ENCODE measurements around the gene TBX19. TPM values are rescaled to one million over a fixed set of nuclear protein-coding genes. Genes with fewer than 3 reads are reported as not detected.

Gene TBX19
- polyA plus RNA-seq, 2 of the 4 experiments (the other 2 are of a cell fraction), result 0.98 to 1.7 TPM

DNA sequence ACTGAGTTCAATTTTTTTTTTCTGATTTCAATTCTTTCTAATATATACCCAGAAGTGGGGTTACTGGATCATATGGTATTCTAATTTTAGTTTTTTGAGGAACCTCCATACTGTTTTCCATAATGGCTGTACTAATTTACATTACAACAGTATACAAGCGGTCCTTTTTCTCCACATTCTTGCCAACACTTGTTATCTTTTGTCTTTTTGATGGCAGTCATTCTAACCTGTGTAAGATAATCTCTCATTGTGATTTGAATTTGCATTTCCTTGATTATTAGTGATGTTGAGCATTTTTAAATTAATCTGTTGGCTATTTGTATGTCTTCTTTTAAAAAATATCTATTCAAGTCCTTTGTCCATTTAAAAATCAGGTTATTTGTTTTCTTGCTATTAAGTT, 21.1 kb upstream of the TBX19 start:
- 92% methylated on average over 1 of the region's 1 CpG for WGBS (ENCODE audit: missing lambda C conversion rate)
- Histone ChIP-seq H3K4me3 (no peak overlapping the region), H3K27ac (no peak overlapping the region), H3K4me1 (no peaks in the 10 kb centered on the region), H3K9me3 (peaks cover 19% of the 10 kb centered on the region), H3K4me2 (no peak overlapping the region)
- FAIRE-seq (no peak), ATAC-seq (no peak), DNase-seq (ENCODE audit: low read depth in 1 of 2, low spot score in 1 of 2) (no peak)
- CTCF ChIA-PET, result no interaction called here
- POLR2A ChIA-PET, result no interaction called here
- TF ChIP-seq FOSB (CRISPR knock-in tag; IDR thresholded peaks at IDR 0.05), result no peak
- TF ChIP-seq, protein P1, sequence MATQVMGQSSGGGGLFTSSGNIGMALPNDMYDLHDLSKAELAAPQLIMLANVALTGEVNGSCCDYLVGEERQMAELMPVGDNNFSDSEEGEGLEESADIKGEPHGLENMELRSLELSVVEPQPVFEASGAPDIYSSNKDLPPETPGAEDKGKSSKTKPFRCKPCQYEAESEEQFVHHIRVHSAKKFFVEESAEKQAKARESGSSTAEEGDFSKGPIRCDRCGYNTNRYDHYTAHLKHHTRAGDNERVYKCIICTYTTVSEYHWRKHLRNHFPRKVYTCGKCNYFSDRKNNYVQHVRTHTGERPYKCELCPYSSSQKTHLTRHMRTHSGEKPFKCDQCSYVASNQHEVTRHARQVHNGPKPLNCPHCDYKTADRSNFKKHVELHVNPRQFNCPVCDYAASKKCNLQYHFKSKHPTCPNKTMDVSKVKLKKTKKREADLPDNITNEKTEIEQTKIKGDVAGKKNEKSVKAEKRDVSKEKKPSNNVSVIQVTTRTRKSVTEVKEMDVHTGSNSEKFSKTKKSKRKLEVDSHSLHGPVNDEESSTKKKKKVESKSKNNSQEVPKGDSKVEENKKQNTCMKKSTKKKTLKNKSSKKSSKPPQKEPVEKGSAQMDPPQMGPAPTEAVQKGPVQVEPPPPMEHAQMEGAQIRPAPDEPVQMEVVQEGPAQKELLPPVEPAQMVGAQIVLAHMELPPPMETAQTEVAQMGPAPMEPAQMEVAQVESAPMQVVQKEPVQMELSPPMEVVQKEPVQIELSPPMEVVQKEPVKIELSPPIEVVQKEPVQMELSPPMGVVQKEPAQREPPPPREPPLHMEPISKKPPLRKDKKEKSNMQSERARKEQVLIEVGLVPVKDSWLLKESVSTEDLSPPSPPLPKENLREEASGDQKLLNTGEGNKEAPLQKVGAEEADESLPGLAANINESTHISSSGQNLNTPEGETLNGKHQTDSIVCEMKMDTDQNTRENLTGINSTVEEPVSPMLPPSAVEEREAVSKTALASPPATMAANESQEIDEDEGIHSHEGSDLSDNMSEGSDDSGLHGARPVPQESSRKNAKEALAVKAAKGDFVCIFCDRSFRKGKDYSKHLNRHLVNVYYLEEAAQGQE (IDR thresholded peaks at IDR 0.05), result no peak
- TF ChIP-seq, protein P2, sequence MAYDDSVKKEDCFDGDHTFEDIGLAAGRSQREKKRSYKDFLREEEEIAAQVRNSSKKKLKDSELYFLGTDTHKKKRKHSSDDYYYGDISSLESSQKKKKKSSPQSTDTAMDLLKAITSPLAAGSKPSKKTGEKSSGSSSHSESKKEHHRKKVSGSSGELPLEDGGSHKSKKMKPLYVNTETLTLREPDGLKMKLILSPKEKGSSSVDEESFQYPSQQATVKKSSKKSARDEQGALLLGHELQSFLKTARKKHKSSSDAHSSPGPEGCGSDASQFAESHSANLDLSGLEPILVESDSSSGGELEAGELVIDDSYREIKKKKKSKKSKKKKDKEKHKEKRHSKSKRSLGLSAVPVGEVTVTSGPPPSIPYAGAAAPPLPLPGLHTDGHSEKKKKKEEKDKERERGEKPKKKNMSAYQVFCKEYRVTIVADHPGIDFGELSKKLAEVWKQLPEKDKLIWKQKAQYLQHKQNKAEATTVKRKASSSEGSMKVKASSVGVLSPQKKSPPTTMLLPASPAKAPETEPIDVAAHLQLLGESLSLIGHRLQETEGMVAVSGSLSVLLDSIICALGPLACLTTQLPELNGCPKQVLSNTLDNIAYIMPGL (CRISPR knock-in tag; IDR thresholded peaks at IDR 0.05; ENCODE audit: borderline replicate concordance), result no peak
- no peak for TF ChIP-seq NPAS2 (CRISPR knock-in tag; IDR thresholded peaks at IDR 0.05; ENCODE audit: borderline replicate concordance)
- no peak for TF ChIP-seq ZFP36 (IDR thresholded peaks at IDR 0.05; ENCODE audit: borderline replicate concordance, partially characterized antibody)
- TF ChIP-seq FOSL2 (IDR thresholded peaks at IDR 0.05), result no peak
- no peak for TF ChIP-seq FOSL2 (CRISPR knock-in tag; IDR thresholded peaks at IDR 0.05)

DNA sequence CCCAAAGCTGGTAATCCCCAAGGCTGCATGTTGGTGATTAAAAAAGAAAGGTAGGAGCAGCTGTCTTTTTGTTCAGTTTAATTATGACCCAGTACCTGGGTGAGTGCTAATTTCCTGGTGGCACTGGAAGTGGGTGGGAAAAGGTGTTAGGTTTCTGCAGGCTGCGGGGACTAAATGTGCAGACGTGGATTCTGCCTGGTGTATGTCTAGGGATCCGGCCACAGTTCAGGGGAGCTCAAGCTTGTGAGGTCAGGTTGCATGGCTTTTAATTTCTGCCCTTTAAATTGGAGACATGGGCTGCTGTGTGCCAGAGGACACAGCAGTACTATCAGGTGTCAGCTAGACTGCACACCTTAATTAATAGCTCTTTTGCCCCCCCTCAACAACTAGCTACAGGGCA, 20.3 kb upstream of the TBX19 start:
- 98% methylated on average over 3 of the region's 3 CpGs for WGBS (ENCODE audit: missing lambda C conversion rate)
- Histone ChIP-seq H3K4me1 (no peaks in the 10 kb centered on the region), H3K4me2 (no peak overlapping the region), H3K27ac (no peak overlapping the region), H3K4me3 (no peak overlapping the region), H3K9me3 (peaks cover 13% of the 10 kb centered on the region)
- TF ChIP-seq, protein P3, sequence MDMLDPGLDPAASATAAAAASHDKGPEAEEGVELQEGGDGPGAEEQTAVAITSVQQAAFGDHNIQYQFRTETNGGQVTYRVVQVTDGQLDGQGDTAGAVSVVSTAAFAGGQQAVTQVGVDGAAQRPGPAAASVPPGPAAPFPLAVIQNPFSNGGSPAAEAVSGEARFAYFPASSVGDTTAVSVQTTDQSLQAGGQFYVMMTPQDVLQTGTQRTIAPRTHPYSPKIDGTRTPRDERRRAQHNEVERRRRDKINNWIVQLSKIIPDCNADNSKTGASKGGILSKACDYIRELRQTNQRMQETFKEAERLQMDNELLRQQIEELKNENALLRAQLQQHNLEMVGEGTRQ (IDR thresholded peaks at IDR 0.05), result no peak
- TF ChIP-seq ZNF302 (CRISPR knock-in tag; IDR thresholded peaks at IDR 0.05) (no peak), PHF8 (IDR thresholded peaks at IDR 0.05; ENCODE audit: borderline replicate concordance, low read depth) (no peak), HOXB5 (CRISPR knock-in tag; IDR thresholded peaks at IDR 0.05) (no peak)
- ATAC-seq, result no peak
- CTCF ChIA-PET, result interaction anchor here (1.8 kb wide), 1 partner anchor 25 kb away, joined by 3 read pairs; no protein-coding TSS in a partner anchor
- no peak for FAIRE-seq
- DNase-seq (ENCODE audit: low read depth in 1 of 2, low spot score in 1 of 2), result no peak
- POLR2A ChIA-PET, result no interaction called here

DNA sequence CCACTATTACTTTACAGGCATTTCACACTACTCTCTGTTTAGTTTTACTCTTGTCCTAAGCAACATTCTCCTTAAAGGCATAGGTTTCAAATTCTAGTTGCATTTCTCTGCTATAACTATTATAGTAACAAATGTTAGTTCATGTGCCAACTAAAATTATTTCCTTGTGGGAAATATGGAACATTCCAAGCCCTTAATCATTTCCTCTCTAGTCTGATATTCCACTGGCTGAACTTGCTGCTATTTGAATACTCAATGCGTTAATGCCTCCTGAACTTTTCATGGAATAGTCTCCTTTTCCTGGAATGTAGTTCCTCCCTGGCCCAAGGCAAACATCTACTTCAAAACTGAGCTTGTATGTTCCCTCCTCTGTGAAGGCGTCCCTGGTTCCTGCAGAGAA, 19.3 kb upstream of the TBX19 start:
- no peak for DNase-seq (ENCODE audit: low read depth in 1 of 2, low spot score in 1 of 2)
- no peak for TF ChIP-seq CHD4 (IDR thresholded peaks at IDR 0.05; ENCODE audit: borderline replicate concordance)
- no peak for TF ChIP-seq SREBF2 (IDR thresholded peaks at IDR 0.05)
- no peak for TF ChIP-seq POLR2AphosphoS2 (conservative IDR thresholded peaks at IDR 0.05; ENCODE audit: low read length)
- TF ChIP-seq RARB (CRISPR knock-in tag; IDR thresholded peaks at IDR 0.05), result no peak
- TF ChIP-seq JUNB (IDR thresholded peaks at IDR 0.05), result no peak
- TF ChIP-seq NR3C1 (IDR thresholded peaks at IDR 0.05), result no peak
- no peak for TF ChIP-seq PHF8 (IDR thresholded peaks at IDR 0.05; ENCODE audit: borderline replicate concordance, low read depth)
- no peak for ATAC-seq
- Histone ChIP-seq H3K9me3 (peaks cover 3% of the 10 kb centered on the region; the same call in 2 of the 3 replicates), H3K27ac (no peak overlapping the region), H3K4me1 (no peaks in the 10 kb centered on the region), H3K4me2 (no peak overlapping the region), H3K4me3 (no peak overlapping the region)
- FAIRE-seq, result no peak
- CTCF ChIA-PET, result interaction anchor here (0.8 to 1.8 kb wide), 2 partner anchors 26 to 169 kb away, joined by 3 read pairs; no protein-coding TSS in a partner anchor
- POLR2A ChIA-PET, result no interaction called here
- WGBS (ENCODE audit: missing lambda C conversion rate), result 87% methylated on average over 2 of the region's 2 CpGs
